Activated T-helper 1 cell treated with anti-CD3 and anti-CD28 coated beads, Interleukin-2, amount 50 U/mL, for 16 hours (primary cell): ENCODE results near the gene IFNL4.
"Not testable (repeated sequence)": the region's sequence is repeated elsewhere in the genome, so short reads cannot be mapped to it uniquely, and the experiment has no call there.

Source experiments
- DNase-seq, 2 donors: peaks; one replicate each; pipeline ENCODE4 v3.0.0-alpha.2; 2020; ENCODE audit warnings: low read depth in 1 of 2, low spot score in 1 of 2

Gene IFNL4

GRCh38 chr19:39248806-39249205 is at the start of gene IFNL4:
Gene IFNL4 (minus strand): TSS chr19:39248856.
- no peak for DNase-seq

GRCh38 chr19:39297931-39298634 is 49.4 kb upstream of the IFNL4 start:
- peak; percentile 23 to 29 for DNase-seq

GRCh38 chr19:39296906-39297305 is 48.2 kb upstream of the IFNL4 start:
- DNase-seq: no peak

GRCh38 chr19:39296055-39296645 is 47.5 kb upstream of the IFNL4 start, which contains the start of gene IFNL1:
Gene IFNL1 (plus strand): TSS chr19:39296407. CDS start chr19:39296422, 15 bp downstream.
- DNase-seq: no peak

GRCh38 chr19:39293394-39293793 is 44.7 kb upstream of the IFNL4 start:
- no peak for DNase-seq

- DNase-seq: no peak
These were observed 35.4 kb upstream of the IFNL4 start for GRCh38 chr19:39284032-39284431.

GRCh38 chr19:39282021-39282420 is 33.4 kb upstream of the IFNL4 start:
- DNase-seq: no peak

GRCh38 chr19:39277598-39277997 is 28.9 kb upstream of the IFNL4 start:
- no peak for DNase-seq

- no peak for DNase-seq
These were observed 28.1 kb upstream of the IFNL4 start for GRCh38 chr19:39276740-39277139.

- DNase-seq: no peak
These were observed 26.9 kb upstream of the IFNL4 start for GRCh38 chr19:39275578-39275977.

- not testable (repeated sequence) for DNase-seq
These were observed 25.2 kb upstream of the IFNL4 start for GRCh38 chr19:39273859-39274258.

GRCh38 chr19:39270036-39270871 is 21.6 kb upstream of the IFNL4 start:
- no peak for DNase-seq

GRCh38 chr19:39269369-39269768 is 20.7 kb upstream of the IFNL4 start:
- not testable (repeated sequence) for DNase-seq

GRCh38 chr19:39268531-39269223 is 20.0 kb upstream of the IFNL4 start:
- not testable (repeated sequence) for DNase-seq

GRCh38 chr19:39268085-39268484 is 19.4 kb upstream of the IFNL4 start, which contains the start of gene IFNL2:
Gene IFNL2 (plus strand): TSS chr19:39268396. CDS start chr19:39268569, 173 bp downstream.
- not testable (repeated sequence) for DNase-seq

- DNase-seq: no peak
These were observed 16.8 kb upstream of the IFNL4 start for GRCh38 chr19:39265321-39265916.

GRCh38 chr19:39264306-39265290 is 15.9 kb upstream of the IFNL4 start:
- DNase-seq: no peak

- no peak for DNase-seq
These were observed 15.3 kb upstream of the IFNL4 start for GRCh38 chr19:39263912-39264305.

- no peak for DNase-seq
These were observed 13.8 kb upstream of the IFNL4 start for GRCh38 chr19:39262496-39262895.

GRCh38 chr19:39261704-39262103 is 13.0 kb upstream of the IFNL4 start:
- DNase-seq: no peak
